CD4-positive, alpha-beta T cell treated with Interleukin-15 for 4 hours (primary cell): ENCODE data around the gene FGF4.

ENCODE experiments used
- DNase-seq: peaks from one replicate; pipeline ENCODE4 v3.0.0-alpha.2; 2020; ENCODE audit warnings: low spot score

The FGF4 gene, protein sequence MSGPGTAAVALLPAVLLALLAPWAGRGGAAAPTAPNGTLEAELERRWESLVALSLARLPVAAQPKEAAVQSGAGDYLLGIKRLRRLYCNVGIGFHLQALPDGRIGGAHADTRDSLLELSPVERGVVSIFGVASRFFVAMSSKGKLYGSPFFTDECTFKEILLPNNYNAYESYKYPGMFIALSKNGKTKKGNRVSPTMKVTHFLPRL

GRCh38 chr11:69775163-69775755 is at the start of gene FGF4:
TSS of gene FGF4 (minus strand) at chr11:69775341. CDS start at chr11:69775084, 257 bp downstream.
- DNase-seq = no peak

GRCh38 chr11:69823641-69824265 is 48.6 kb upstream of the FGF4 start:
- no peak for DNase-seq

DNA sequence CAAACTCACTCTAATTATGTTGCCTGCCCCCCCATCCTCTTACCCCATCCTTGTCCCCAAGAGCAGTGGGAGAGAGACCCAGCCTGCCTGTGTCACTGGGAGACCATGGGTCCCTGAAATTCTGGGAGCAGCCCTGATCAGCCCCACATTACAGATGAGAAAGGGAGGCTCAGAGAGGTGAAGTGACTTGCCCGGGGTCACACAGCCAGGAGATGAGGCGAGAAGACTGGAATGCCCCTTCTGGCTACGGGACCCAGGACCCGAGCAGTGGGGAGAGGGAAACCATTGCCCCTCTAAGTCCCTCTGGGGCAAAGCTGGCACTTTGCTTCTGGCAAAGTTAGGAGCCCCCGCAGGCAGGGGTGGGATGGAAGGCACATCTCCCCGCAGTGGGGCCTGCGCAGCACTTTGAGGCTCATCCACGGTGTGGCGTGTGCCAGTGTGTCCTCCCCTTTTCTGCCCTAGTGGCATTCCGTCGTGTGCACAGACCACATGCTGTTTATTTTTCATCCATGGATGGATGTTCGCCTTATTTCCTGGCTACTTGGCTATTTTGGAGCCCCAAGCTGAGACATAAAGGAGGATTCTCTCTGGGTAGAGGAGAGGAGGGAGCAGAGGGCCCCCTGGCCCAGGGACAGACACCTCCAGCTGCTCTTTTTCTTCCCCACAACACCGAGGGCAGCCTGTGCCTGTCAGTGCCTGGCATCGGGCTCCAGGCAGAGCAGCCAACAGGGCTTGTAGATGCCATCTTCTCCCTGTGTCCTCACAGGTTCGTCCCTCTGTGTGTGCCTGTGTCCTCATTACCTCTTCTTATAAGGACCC is 47.7 kb upstream of the FGF4 start:
- no peak for DNase-seq

GRCh38 chr11:69821511-69822040 is 46.4 kb upstream of the FGF4 start:
- no peak for DNase-seq

DNA sequence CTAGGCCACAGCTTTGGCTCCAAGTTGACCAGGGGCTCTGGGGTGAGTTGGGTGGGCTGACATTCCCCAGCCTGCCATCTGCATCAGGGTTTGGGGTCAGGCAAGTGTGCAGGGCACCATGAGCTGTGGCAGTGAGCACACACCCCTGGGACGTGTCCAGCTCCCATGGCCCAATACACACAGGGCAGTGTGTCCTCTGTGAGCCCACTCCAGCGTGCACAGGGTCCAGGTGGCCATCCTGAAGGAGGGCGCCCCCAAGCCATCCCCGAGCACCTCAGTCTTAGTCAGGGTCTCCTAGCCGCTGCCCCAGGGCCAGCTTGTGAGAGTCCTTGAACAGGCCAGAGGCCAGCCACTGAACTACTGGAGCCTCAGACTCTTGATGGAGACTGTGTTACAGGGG is 45.3 kb upstream of the FGF4 start:
- DNase-seq = no peak

DNA sequence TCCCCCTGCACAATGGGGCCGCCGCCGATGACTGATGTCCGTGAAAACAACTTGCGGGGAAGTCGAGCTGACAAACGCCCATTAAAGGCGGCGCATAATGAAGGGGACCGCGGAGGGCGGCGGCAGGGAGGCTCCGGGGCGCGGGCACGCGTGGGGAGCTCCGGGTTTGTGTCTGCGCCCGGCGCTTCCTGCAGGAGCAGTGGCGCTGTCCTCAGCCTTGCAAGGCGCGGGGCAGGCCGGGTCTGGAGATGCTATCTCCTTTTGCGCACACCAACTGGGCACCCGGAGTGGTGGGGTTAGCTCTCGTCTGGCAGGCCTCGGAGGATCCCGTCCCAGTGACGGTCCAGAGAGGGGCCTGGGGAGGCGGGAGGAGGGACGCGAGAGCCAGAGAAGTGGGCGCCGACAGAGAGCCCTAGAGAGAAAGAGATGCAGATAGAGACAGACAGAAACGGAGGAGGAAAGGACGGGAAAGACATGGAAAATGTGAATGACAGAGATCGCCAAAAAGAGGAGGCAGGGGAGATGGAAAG is 44.5 kb upstream of the FGF4 start:
- no peak for DNase-seq

DNA sequence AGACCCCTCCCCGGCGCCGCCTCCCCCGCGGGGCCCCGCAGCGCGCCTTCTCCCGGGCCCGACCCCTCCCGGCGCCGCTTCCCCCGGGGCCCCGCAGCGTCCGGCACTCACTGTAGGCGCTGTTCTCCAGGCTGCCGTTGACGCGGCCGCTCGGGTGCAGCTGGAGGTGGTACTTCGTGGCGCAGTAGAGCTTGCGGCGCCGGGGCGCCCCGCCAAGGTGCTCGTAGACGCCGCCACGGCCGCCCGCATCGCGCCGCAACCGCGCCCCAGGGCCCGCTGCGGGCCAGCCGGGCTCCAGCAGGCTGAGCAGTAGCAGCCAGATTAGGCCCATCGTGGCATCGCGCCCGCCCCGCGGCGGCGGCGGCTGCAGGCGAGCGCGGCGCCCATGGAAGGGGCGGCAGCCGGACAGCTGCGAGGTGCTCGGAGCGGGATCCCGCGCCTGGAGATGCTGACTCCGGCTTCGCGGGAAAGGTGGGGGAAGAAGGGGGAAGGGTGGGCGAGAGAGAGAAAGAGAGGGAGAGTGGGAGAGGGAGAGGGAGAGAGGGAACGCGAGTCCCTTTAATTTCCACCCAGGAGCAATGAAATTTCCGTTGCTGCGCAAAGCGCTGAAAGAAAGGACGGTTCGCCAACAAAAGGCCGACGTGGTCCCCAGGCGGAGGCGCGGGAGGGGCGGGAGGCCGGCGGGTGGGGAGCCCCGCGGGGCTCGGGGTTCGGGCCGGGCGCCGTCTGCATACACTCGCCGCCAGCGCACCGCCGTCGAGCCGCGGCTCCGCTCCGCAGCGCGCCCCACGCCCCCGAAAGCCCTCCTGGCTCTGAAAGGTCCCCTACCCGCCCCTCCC is 43.7 kb upstream of the FGF4 start, which contains the start of gene FGF3:
FGF3 (minus strand) TSS at position 814 of the 839 bp plus-strand sequence; CDS start at position 331, 483 bp downstream.
- no peak for DNase-seq

GRCh38 chr11:69818231-69818602 is 43.1 kb upstream of the FGF4 start:
- DNase-seq = no peak

DNA sequence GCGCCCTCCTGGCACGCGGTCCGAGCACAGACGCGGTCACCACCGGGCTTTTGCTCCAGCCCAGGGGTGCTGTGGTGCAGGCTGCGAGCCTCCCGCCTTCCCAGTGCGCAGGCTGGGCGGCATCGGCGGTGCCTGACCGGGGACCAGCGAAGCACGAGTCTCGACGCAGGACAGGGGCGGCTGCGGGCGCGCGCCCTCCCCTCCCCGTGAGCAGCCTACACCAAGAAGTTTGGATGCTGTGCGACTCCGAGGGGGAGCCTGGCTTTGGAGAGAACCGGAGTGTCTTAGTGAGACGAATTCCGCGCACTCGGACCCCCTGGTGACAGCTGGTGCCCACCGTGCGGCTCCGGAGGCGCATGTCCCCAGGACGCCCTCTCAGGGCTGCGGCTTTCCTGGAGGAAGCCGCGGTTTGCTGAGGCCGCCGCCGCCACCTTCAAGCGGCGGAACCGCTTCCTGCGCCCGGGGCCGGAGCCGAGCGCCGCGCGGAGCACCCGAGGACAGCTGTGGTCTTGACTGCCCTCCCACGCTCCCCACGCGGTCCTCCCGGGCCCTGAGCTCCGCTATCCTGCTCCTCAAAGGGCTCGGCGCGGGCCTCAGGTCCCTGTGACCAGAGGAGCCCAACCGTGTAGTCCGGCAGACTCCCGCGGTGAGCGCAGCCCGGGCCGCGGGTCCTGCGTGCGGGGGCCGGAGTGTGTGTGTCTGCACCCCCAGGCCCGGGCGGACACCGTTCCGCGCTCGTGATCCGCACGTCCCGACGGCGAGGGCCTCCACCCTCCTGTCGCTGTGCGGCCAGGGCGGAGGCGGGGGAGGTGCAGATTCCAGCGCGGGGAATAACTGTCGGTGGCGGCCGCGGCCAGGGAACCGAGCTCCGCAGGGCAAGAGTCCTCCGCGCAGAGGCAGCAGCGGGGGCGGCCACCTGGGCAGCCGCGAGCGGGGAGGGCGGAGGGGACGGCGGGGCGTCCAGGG is 42.4 kb upstream of the FGF4 start:
- DNase-seq = no peak

- no peak for DNase-seq
Observed at GRCh38 chr11:69816671-69817070, 41.5 kb upstream of the FGF4 start.

DNA sequence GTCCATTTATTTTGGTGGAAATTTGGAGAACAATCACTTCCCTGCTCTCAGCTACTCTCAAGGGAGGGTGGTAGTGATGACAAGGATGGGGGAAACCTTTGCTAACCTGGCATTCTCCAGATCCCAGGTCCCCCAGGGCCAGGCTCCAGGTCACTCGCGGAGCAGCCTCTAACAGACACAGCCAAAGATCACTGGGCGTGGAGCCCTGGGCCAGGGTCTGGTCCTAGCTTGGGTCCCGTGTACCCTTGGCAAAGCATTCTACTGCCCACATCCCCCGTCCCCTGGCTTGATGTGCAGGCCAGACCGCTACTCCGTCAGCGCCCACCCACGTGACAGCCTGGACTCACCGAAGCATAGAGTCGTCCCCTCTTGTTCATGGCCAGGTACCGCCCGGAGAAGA is 40.8 kb upstream of the FGF4 start:
- DNase-seq = no peak

DNA sequence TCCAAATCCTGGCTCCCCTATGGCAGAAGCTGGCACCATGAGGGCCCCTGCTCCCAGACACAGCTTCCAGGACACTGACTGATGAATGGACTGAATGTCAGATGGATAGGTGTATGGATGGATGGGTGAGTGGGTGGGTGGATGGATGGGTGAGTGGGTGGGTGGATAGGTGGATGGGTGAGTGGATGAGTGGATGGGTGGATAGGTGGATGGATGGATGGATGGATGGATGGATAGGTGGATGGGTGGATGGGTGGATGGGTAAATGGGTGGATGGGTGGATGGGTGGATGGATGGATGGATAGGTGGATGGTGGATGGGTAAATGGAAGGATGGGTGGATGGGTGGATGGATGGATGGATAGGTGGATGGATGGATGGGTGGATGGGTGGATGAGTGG is 39.8 kb upstream of the FGF4 start:
- DNase-seq = no peak

GRCh38 chr11:69814411-69814810 is 39.3 kb upstream of the FGF4 start:
- no peak for DNase-seq

GRCh38 chr11:69813839-69814238 is 38.7 kb upstream of the FGF4 start:
- no peak for DNase-seq

- DNase-seq = no peak
Observed at GRCh38 chr11:69812946-69813345, 37.8 kb upstream of the FGF4 start.

DNA sequence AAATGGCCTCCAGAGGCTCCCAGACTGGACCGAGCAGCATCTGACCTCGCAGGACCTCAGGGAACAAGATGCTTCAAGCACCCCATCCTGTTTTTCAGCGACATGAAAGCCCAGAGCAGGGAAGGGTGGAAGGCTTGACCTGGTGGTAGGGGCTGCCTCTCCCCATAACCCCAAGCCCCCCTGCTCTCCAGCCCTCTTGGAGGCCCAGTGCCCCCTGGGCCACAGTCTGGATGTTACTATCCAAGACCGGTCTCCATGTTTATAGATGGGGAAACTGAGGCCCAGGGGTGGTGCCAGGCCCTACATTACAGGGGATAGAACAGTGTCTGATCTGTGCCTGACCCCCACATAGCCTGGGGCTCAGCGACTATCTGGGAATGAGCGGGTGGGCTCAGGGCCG is 37.1 kb upstream of the FGF4 start:
- no peak for DNase-seq

DNA sequence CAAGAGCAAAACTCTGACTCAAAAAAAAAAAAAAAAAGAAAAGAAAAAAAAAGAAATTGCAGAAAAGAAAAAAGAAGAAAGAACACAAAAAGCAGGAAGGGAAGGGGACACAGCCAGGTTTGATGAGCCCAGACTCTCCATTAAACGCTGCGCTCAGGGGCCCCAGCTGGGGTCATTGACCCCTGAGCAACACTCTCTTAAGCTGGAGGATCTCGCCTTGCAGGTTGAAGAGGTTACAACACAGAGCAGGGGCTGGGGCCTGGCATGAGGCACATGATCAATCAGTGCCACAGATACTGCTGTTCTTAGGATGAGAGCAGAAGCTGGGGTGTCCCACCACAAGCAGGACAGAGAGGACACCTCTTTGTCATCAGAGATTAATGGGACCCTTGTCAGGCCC is 36.3 kb upstream of the FGF4 start:
- DNase-seq = no peak

DNA sequence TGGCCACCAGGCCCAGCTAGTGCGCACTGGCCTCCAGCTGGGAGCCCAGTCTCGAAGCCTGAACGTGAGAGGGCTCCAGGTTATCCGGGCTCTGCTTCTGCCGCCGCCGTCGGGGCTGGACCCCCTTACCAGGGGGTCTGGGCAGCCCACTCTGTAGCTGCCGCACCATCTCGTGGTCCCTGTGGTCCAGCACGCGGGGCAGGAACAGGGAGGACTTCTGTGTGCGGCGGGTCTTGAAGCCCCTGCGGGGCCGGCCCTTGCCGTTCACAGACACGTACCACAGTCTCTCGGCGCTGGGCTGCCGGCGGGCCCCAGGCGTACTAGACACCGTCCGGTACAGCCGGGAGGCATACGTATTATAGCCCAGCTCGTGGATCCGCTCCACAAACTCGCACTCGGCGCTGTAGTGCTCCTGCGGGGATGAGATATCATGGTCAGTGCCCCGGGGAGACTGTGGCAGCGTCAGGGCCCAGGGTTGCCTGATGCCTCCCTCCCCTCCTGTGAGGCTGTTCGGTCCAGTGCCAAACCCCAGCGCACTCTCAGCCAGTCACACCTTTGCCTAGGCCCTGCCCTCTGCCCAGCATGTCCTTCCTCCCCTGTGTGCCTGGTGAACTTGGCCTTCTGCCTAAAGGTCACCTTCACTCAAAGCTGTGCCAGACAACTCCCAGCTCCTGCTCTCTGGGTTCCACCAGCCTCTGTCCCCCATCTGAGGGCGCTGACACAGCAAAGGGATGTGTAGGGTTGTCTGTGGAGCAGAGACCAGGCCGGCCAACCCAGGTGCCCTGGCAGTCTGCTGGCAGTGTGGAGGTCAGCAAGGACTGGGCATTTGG is 35.4 kb upstream of the FGF4 start:
- no peak for DNase-seq

- no peak for DNase-seq
Observed at GRCh38 chr11:69808667-69809086, 33.5 kb upstream of the FGF4 start.
